Hepatic stellate cell (primary cell): Measurements from ENCODE around the gene ERC2.

Experiments used
- DNase-seq: peaks from one replicate; pipeline ENCODE4 v3.0.0; 2011; ENCODE audit warnings: low spot score

ERC2 gene

DNA sequence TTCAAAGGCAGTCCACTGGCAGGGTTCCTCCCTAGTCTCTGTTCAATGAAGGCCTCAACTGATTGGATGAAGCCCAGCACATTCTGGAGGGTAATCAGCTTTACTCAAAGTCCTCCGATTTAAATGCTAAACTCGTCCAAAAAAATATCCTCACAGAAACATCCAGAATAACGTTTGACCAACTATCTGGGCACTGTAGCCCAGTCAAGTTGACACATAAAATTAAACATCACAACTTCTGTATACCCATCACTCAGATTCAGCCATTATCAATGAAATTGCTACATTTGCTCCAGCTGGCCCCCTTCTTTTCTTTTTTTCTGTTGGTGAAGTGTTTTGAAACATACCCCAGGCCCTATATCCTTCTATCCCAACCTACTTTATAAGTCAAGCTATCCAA, 916.6 kb downstream of the ERC2 start:
- DNase-seq = no peak

DNA sequence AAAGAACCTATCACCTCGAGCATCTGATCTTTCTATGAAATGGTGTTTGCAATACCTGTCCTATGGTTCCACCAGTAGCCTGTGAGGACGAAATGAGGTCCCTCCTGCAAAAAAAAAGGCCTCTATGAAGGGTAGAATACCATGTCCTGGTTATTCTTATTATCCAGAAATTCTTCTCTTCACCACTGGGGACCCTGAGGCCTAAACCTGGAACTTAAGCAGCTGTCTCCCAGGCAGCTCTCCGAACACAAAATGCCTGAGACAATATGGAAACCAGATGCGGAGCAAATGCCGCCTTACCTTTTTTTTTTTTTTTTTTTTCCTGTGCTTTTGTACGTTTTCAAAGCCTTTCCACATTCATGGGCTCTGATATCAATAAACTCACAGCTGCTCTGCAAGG, 919.1 kb downstream of the ERC2 start:
- DNase-seq = no peak

DNA sequence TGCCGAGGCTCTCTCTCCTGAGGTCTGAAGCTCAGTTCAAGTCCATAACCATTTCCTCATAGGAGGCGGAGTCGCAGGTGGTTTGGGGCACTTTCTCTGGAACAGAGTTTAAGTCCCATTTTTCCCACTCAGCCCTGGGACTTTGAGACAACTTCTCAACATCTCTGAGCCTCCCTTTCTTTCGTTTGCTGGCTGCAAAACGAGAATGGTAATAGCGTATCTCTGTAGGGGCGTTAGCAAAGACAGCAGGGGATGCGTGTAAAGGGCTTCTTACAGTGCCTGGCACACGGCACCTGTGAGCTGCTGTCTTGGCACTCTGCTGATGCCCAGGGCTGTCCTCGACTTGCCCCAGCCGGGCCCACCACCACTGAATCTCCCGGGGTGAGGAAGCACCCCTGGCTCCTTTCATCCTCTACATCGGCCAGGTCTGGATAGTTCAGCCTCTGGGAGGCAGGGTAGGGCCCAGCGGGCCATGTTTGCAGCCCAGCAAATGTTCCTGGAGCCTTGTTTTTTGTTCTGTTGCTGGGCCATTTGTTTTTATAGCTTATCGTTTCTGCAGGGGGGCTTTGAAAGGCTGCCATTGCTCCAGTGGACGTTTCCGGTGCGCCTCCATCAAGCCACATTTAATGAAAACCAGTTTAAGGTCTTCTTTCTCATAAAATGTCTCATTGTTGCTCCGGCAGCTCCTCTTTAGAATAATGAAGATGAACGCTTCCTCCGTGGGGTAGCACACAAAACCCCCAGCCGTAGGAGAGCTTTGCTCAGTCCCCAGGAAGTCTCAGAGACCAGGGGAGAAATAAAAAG, 921.2 kb downstream of the ERC2 start:
- no peak for DNase-seq

DNA sequence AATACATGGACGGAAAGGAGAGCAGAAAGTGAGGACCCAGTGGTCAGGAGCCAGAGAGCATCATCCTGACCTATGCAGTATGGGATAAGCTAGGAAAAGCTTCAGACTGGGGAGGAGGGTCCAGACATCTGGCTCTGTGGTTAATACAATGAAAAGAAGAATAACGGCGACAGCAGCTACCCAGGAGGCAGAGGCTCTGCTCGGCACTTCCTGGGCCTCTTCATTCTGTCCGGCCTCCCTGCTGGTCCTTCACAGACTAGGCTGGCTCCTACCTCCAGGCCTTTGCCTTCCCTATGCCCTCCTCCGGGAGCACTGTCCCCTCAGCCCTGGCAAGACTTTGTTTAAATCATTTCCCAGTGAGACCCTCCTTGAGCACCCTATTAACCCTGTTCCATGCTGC, 922.3 kb downstream of the ERC2 start:
- DNase-seq = no peak

DNA sequence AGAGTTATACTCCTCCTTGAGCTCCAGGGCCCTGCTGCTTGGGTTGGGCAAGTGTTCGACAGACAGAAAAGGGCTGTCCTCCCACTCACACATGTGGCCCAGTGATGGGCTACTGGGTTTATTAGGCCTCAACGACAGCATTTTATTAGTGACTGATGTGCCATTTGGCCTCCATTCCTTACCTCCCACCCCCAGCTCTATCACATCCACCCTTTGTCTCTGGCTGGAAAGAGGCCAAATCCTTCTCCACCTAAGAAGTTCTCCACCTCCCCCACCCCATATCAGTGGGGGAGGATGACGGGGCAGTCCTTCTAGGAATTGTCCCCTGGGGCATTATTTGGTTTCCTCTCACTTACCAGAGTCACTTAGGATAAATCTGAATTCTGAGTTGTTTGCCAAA, 924.0 kb downstream of the ERC2 start:
- no peak for DNase-seq

DNA sequence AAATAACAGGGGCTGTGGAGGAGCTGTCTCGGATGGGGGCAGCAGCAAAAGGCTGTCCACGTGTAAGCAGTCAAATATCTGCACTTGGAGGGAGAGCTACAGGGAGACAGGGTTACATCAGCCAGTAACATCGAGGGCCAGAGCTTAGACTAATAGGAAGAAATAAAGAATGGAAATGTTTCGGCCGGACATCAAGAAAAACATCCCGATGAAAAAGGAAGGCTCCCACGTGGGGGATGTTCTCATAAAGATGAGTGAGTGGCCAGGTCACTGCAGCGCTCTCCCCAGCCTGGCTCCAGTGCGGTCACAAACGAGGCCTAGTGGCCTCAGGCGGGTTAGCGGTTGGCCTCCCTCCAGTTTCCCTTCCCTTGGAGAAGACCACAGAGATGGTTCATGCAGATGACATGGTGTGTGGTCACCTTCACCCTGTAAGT, 925.1 kb downstream of the ERC2 start:
- DNase-seq = no peak

DNA sequence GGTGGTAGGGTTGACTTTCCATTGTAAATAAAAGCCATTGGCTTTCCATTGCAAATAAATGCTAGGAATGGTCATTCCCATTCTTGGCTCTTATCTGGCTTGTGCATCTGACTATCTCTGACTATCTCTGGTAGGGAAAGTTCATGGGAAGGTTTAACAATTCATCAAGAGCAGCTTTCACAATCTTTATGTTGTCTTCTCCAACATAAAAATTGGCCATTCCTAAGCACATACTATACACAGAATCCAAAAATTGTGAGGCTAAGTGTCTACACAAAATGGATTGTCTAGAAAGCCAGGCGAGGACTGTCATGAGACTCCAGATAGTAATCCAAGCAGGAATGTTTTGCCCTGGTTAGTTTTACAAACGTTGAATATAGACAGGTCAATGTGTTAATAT, 926.8 kb downstream of the ERC2 start:
- no peak for DNase-seq

DNA sequence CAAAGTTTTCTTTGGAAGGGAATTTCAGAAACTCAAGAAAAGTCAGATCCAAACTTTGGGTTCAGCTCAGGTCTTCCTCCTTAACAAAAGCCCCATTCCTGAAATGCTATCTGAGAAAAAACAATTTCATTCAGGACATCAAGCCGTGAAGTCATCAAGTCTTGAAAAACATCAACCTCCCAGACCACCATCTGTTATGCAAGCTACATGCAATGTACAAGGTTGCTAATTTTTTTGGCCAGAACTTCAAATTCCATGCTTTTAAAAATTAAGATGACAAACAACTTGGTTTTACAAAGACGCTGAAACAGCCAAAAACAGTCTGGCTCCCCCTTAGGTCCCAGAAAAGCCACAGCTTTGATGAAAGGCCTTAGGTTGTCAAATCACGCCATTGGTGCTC, 927.3 kb downstream of the ERC2 start:
- no peak for DNase-seq

DNA sequence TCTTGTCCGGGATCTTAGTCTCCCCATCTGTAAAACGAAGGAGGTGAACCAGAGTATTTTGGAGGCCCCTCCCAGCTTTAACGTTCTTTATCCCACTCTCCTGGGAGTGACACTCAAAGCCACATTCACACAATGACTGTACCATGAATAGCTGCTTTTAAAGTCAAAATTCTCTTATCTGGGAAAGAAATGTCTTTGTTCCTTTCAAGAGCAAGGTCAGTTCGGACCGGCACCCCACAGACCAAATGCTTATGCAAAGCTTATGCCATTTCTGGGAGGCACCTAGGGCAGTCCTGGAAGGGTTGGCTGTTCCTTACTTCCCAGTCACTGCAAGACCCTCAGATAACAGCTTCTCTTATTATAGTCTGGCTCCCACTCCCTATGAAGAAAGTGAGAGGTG, 927.7 kb downstream of the ERC2 start:
- no peak for DNase-seq

DNA sequence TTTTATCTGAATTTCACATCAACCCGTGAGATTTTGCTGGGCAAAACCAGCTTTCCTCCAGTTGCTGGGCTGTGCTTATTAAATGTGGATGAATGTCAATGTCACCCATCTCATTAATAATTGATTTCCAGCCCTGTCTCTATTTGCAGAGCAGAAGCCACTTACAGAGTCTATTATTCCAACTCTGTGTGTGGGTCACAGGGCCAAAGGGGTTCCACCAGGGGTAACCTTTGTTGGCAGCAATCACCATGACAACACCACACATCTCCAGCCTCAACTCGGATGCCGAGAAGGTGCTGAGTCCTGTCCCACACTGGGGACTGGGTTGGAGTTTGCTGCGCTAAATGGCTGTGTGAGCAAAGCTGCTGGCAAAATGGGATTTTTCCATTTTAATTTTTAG, 930.1 kb downstream of the ERC2 start:
- DNase-seq = no peak

DNA sequence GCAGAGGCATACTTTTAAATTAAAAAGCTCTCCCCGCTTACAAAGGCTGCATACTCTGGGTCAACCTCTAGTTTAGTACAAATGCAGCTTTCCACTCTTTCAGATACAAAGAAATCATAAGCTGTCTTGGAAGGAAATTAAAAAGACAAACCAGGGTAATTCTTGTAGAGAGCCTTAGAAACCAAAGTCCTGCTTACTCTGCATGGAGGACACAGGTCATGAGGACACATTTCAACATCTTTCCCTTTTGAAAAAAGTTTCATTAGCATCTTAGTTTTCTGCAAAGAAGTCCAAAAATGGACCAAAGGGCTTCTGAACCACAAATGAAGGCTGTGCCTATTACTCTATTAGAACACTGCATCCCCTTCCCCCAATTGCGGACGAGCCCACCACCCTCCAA, 930.7 kb downstream of the ERC2 start:
- DNase-seq = no peak

DNA sequence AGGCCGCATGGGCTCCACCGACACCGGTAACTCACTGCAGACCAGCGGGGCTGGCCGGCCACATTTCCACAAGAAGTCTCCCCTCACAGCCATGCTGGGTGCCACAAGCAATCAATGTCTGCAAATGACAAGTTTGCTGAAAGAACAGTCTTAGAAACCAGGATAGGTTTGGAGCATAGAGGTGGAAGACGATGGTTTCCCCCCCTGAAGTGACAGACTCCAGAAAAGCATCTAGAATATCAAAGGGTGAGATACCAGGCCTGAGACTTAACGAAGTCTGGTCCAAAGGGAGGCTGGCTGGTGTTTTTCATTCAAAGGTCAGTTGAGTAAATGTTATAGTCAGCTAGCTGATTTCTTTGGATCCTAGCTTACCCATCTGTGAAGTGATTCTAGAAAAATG, 931.1 kb downstream of the ERC2 start:
- no peak for DNase-seq

DNA sequence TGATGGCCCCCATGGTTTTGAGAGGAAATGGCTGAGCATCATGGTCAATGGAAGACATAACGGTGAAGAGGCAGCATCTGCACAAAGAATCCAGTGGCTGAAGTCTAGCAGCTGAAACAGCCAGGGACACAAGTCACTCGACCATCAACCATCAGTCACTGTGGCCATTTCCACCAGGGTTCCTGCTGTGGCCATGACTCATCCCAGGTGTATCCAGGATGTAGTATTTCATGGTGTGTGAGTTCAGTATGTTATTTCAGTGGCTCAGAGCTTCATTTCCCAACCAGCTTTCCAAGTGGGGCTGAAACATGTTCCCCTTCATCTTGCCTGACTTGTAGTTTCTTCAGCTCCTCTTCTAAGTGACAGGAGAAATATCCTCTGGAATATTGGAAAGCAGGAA, 933.4 kb downstream of the ERC2 start:
- DNase-seq = no peak

DNA sequence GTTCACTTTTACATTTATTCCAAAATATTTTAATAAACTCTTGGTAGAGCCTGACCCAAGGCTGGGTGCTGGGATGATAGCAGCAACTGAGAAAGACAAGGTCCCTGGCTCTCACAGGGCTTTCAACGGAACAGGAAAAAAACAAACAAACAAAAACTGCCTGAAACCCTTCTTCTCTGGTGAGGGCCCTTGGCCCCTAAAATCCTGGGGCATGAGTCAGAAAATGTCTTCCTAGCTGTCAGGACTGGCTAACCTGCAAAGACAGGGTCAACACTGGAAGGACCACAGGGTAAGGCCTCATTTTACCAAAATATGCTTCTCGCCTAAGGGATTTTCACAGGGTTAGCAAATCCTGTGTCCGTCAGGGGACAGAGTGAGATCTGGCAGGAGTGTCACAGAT, 935.5 kb downstream of the ERC2 start:
- no peak for DNase-seq

DNA sequence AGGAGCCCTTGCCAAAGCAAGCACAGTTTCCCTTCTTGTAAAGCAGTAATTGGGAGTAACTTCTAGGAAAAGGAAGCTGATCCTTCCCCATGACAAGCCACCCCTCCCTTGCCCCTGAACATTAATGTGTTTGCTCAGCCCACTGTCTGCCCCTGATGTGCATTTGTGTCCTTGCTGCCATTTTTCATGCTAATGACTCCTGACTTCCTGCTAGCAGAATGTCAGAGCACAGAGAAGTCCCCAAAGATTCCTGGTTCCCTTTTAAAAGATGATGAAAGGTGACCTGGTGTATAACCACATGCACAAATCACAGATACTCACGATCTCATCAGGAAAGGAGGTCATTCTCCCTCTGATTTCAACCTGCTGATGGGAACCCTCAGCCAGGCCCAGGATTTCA, 936.9 kb downstream of the ERC2 start:
- no peak for DNase-seq

DNA sequence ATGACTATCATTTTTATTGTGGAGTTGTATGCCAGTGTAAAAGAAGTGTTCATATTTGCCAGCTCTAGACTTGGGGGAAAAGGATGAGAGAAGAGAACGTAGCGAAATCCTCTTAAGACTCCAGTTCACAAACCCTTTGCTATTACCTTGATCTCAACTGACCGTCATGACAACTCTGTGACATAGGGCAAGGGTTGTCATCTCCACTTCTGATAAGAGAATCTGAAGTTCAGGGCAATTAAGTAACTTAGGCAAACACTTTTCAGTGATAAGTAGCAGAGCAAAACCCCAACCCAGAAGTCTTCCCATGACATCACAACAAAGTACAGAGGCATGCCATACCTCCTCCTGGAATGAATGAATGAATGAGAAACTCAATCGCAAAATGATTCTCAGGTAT, 940.9 kb downstream of the ERC2 start:
- no peak for DNase-seq

DNA sequence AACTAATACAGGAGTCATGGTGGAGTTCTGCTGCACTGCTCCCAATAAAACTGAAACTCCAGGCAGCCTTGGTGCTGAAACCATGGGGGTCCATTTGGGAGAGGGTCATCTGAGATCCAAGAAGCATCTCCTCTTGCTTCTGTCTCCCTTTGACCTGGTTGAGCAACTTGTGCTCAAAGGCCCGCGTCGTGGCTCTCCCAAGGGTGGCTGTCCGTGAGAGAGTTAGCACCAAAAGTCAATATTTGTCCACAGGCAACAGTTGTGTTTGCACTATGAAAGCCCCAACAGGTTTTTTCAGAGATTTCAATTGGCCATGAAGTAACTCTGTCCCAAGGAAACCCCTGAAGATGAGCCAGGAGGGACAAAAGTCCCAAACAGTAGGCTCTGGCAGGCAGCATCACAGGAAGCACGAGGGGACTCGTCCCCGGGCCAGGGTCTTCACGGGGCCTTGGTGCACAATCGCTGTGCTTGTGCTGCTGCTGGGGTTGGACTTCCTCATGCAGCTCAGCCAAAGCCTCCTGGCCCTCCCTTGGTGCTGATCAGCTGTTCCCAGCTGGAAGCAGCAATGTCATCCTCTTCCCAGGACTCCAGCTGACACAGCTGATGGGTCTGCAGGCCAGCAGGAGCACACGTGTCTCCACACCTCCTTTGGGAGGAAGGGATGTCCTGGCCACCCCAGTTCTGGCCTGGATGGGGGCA, 941.8 kb downstream of the ERC2 start:
- DNase-seq = no peak

DNA sequence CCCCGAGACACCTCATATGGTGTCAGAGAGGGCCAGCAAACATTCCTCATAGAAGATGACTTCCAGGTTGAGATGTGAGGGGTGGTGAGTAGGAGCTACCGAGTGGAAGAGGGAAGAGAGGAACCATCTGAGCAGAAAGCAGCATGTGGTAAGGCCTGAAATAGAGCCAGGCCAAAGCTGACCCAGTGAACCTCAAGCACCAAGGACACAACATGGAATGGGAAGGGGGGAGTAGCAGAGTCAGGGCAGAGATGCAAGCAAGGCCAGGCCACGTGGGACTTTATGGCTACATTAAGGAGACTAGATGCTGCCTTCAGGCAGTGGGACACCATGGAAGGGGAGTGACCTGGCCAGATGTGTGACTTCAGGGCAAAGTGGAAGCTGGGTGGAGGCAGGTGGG, 942.8 kb downstream of the ERC2 start:
- no peak for DNase-seq

DNA sequence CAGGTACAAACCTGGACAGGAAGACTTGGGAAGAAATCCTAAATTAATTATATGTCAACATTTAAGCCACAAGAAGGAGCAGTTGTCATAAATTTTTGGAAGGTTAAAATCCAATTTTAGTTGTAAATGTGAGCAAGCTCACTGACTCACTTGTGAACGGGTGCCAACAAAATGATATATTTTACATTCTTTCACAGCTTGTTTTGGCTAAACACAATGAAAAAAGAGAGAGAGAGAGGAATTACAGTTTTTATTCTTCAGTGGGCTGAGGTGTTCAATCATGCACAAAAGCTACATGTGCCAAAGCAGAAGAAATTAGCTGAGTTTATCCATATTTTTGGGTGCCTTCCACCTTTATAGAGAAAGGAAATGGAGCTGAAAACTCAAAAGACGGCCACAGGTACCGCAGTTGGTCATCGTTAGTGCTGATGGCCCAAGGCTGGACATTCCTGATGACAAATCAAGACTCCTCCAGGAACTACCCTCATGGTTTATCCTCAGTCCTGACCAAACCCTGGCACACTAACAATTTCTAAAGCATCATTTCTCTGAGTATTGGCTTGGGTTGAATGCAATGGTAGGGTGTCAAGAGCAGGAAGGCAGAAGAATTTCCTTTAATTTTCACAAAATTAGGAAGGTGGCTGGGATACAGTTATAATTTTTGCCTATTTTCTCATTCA, 943.6 kb downstream of the ERC2 start:
- no peak for DNase-seq

DNA sequence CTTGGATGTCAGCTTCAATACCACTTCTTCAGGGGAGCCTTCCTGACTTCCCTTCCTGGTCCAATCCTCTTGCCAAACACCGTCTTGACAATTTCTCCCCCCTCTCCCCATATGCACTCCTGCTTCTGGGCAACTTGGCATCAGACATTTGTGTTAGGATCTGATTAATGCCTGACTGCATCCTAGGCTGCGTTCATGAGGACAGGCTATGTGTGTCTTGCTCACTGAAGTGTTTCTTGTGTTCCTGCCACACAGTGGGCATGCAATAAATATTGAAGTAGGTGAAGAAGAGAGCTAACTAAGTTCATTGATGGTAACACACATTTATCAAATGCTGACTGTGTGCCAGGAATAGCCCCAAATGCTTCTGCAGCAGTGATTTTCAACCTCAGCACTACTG, 944.8 kb downstream of the ERC2 start:
- no peak for DNase-seq

DNA sequence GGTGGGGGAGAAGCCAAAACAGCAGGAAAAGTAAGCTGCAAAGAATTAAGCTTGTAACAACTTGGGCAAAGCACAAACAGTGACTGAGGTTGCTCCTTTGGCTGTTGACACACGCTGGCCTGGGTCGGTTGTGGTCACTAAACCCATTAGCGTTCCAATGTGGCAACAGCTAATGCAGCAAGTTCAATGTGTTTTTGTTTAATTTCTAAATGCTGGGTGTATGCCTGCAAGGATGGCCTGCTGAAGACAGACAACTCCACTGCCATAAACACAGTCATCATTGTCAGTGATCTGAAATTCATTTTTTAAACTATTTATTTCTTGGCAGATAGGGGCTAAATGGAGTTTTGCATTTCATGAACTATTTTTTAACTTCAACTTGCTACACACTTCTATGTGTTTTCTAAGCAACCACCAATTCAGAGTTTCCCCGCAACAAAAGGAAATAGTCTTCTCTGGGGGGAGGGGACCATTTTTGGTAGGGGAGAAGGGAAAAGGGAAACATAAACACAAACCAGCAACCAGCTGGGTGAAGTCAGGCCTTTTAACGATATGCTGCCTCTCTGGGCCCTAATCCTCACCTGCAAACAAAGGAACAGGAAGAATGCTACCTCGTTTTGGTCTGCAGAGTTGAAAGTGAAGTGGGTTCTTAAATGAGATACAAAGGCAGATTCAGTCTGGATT, 946.4 kb downstream of the ERC2 start:
- DNase-seq = no peak

DNA sequence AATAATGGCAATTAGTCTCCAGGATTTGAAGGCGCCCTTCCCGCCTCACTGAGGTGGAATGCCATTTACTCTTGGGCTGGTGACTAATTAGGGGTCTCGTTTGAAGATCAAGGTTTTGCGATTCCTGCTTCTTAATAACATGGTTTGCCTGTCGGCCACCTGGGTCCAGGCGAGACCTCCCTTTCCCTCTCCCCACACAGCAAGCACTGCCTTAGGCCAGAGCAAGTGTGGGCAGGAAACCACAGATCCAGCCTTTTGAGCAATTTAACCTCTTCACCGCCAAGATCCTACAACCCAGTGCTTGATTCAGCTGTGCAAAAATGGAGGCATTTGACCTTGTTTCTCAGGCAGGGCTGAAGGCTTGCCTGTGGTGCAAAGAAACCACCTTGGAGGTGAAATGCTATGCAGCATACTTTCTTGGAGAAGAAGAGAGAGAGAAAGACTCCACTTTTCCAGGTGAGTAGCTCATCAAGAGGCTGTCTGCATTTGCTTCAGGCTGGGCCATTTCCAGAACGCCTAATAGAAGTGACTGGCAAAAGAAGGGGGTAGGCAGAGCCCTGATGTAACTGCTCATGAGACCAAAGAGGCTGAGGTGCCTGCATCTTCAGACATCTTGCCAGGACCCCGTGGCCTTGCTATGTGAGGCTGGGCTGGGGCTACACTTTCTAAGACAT, 947.1 kb downstream of the ERC2 start:
- DNase-seq = no peak
